Thyroid gland (tissue), 4 donors: ENCODE measurements around the gene DGKQ.

Source experiments
- POLR2A ChIP-seq, 2 donors: fragments of 450-650 bp; IDR thresholded peaks; one replicate each; pipeline ENCODE4 v1.6.1; 2017; ENCODE audit warnings: antibody characterized with exemption in 2 of 2, mild to moderate bottlenecking in 2 of 2, moderate library complexity in 1 of 2
- TF ChIP-seq, protein P1 (sequence below), 6 experiments: fragments of 200-600 bp in 3 of 6; fragments of 450-650 bp in 3 of 6; sonication (generic) in 3 of 6; IDR thresholded peaks; one replicate each; pipeline ENCODE4 v1.5.1; 2016 to 2019; ENCODE audit warnings: antibody characterized with exemption in 6 of 6, mild to moderate bottlenecking in 2 of 6, inconsistent platforms in 1 of 6, moderate library complexity in 1 of 6

- TF ChIP-seq, protein P1, sequence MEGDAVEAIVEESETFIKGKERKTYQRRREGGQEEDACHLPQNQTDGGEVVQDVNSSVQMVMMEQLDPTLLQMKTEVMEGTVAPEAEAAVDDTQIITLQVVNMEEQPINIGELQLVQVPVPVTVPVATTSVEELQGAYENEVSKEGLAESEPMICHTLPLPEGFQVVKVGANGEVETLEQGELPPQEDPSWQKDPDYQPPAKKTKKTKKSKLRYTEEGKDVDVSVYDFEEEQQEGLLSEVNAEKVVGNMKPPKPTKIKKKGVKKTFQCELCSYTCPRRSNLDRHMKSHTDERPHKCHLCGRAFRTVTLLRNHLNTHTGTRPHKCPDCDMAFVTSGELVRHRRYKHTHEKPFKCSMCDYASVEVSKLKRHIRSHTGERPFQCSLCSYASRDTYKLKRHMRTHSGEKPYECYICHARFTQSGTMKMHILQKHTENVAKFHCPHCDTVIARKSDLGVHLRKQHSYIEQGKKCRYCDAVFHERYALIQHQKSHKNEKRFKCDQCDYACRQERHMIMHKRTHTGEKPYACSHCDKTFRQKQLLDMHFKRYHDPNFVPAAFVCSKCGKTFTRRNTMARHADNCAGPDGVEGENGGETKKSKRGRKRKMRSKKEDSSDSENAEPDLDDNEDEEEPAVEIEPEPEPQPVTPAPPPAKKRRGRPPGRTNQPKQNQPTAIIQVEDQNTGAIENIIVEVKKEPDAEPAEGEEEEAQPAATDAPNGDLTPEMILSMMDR (IDR thresholded peaks at IDR 0.05), result no peak
- no peak for TF ChIP-seq POLR2A (IDR thresholded peaks at IDR 0.05)
Measured at GRCh38 chr4:954211-955020, 19.0 kb downstream of the DGKQ start.
